ENCODE data around the gene HOATZ.

The HOATZ gene

GRCh38 chr11:111570796-111571195 lies 56.2 kb downstream of the HOATZ start:
- H3K4me3 ChIP-seq (ENCODE audit: low read length), result no peak overlapping the region
- TF ChIP-seq ZNF274 (IDR thresholded peaks at IDR 0.05; ENCODE audit: low read depth, low read length), result no peak

GRCh38 chr11:111571829-111572501 lies 57.4 kb downstream of the HOATZ start:
- H3K4me3 ChIP-seq (ENCODE audit: low read length), result no peak overlapping the region
- no peak for TF ChIP-seq ZNF274 (IDR thresholded peaks at IDR 0.05; ENCODE audit: low read depth, low read length)

- H3K4me3 ChIP-seq (ENCODE audit: low read length), result no peak overlapping the region
- TF ChIP-seq ZNF274 (IDR thresholded peaks at IDR 0.05; ENCODE audit: low read depth, low read length), result no peak
Observed at GRCh38 chr11:111572581-111572980, 58.0 kb downstream of the HOATZ start.

- no peak overlapping the region for H3K4me3 ChIP-seq (ENCODE audit: low read length)
- no peak for TF ChIP-seq ZNF274 (IDR thresholded peaks at IDR 0.05; ENCODE audit: low read depth, low read length)
Observed at GRCh38 chr11:111573821-111574249, 59.3 kb downstream of the HOATZ start.

GRCh38 chr11:111574373-111575225 lies 60.0 kb downstream of the HOATZ start:
- TF ChIP-seq ZNF274 (IDR thresholded peaks at IDR 0.05; ENCODE audit: low read depth, low read length), result no peak
- no peak overlapping the region for H3K4me3 ChIP-seq (ENCODE audit: low read length)

GRCh38 chr11:111575740-111576139 lies 61.2 kb downstream of the HOATZ start:
- no peak overlapping the region for H3K4me3 ChIP-seq (ENCODE audit: low read length)
- TF ChIP-seq ZNF274 (IDR thresholded peaks at IDR 0.05; ENCODE audit: low read depth, low read length), result no peak

- no peak for TF ChIP-seq ZNF274 (IDR thresholded peaks at IDR 0.05; ENCODE audit: low read depth, low read length)
- no peak overlapping the region for H3K4me3 ChIP-seq (ENCODE audit: low read length)
Observed at GRCh38 chr11:111577821-111578220, 63.2 kb downstream of the HOATZ start.

GRCh38 chr11:111581341-111581740 lies 66.8 kb downstream of the HOATZ start:
- H3K4me3 ChIP-seq (ENCODE audit: low read length), result no peak overlapping the region
- TF ChIP-seq ZNF274 (IDR thresholded peaks at IDR 0.05; ENCODE audit: low read depth, low read length), result no peak

GRCh38 chr11:111582163-111582562 lies 67.6 kb downstream of the HOATZ start:
- no peak overlapping the region for H3K4me3 ChIP-seq (ENCODE audit: low read length)

GRCh38 chr11:111582881-111583280 lies 68.3 kb downstream of the HOATZ start:
- TF ChIP-seq ZNF274 (IDR thresholded peaks at IDR 0.05; ENCODE audit: low read depth, low read length), result no peak
- no peak overlapping the region for H3K4me3 ChIP-seq (ENCODE audit: low read length)

More at GRCh38 chr11:111582163-111582562, 67.6 kb downstream of the HOATZ start:
- no peak for TF ChIP-seq ZNF274 (IDR thresholded peaks at IDR 0.05; ENCODE audit: low read depth, low read length)

- no peak for TF ChIP-seq ZNF274 (IDR thresholded peaks at IDR 0.05; ENCODE audit: low read depth, low read length)
- H3K4me3 ChIP-seq (ENCODE audit: low read length), result no peak overlapping the region
Observed at GRCh38 chr11:111585371-111585770, 70.8 kb downstream of the HOATZ start.

GRCh38 chr11:111586388-111586831 lies 71.8 kb downstream of the HOATZ start:
- no peak overlapping the region for H3K4me3 ChIP-seq (ENCODE audit: low read length)
- no peak for TF ChIP-seq ZNF274 (IDR thresholded peaks at IDR 0.05; ENCODE audit: low read depth, low read length)

Data from GM08714 (cell line).